Mucosa of stomach (tissue), 1 donor: ENCODE results near the gene EPB41L4A.

Source experiments
- H3K27me3 ChIP-seq: one replicate; pipeline ENCODE4 v1.7.0; 2013; ENCODE audit warnings: mild to moderate bottlenecking, low read length; ENCODE audit not compliant: control insufficient read depth, insufficient read depth
- H3K36me3 ChIP-seq: one replicate; pipeline ENCODE4 v1.7.0; 2013; ENCODE audit warnings: low read length; ENCODE audit not compliant: control insufficient read depth, insufficient read depth
- H3K4me1 ChIP-seq: one replicate; pipeline ENCODE4 v1.7.0; 2013; ENCODE audit warnings: mild to moderate bottlenecking, low read length; ENCODE audit not compliant: control insufficient read depth, insufficient read depth
- H3K4me3 ChIP-seq: one replicate; pipeline ENCODE4 v1.7.0; 2013; ENCODE audit warnings: low read length
- H3K9ac ChIP-seq: one replicate; pipeline ENCODE4 v1.7.0; 2013; ENCODE audit warnings: mild to moderate bottlenecking, low read length, moderate library complexity
- H3K9me3 ChIP-seq: one replicate; pipeline ENCODE4 v1.7.0; 2013; ENCODE audit warnings: mild to moderate bottlenecking, low read length, moderate library complexity; ENCODE audit not compliant: control insufficient read depth
- donor health status: Pancreatic carcinoma.

The EPB41L4A gene

DNA sequence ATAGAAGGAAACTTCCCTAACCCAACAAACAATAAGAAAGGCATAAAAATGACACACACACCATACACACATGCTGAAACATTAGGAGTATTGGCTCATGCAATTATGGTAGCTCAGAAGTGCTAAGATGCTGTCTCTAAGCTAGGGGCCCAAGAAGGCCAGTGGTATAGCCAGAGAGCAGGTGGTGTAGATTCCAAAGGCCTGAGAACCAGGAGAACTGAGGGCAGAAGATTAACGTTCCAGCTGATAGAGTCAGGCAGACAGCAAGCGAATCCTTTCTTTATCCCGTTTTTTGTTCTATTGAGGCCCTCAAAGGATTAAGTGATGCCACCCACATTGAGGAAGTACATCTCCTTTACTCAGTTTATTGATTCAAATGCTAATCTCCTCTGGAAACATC lies 262.9 kb downstream of the EPB41L4A start:
- H3K4me1 ChIP-seq = peaks cover 5% of the 10 kb centered on the region
- no peaks in the 10 kb centered on the region for H3K9me3 ChIP-seq
- H3K27me3 ChIP-seq = no peaks in the 10 kb centered on the region
- no peaks in the 10 kb centered on the region for H3K36me3 ChIP-seq
- H3K4me3 ChIP-seq = no peak overlapping the region
- H3K9ac ChIP-seq = no peak overlapping the region

DNA sequence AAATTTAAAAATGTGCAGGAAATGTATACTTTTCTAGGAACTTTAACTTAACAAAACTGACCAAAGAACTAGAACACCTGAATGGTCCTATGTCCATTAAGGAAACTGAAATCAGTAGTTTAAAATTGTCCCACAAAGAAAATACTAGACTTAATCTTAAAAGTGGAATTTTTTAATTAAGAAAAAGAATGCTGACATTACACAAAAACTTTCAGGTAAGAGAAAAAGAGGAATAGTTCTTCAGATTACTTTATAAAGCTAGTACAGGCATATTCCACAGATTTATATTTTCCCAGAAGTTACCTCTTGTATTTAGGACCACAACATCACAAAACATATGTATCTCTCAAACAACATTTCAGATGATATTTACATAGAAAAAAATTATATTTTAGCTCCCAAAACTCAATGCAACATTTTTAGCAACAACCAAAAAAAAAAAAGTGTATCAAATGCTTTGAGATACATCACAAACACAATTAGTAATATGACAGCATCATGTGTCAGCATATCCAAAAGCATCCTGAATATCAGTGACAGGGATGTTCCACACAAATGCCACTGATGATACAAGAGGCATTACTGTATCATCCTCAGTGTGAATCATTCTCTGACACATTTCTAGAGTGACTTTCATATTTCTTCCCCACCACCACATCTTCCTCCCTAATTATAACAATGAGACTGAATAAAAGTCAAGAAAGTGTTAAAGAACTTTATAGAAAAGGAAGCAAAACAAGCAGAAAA lies 264.0 kb downstream of the EPB41L4A start:
- H3K4me3 ChIP-seq = no peak overlapping the region
- no peak overlapping the region for H3K9ac ChIP-seq
- peaks cover under 1% of the 10 kb centered on the region for H3K4me1 ChIP-seq
- no peaks in the 10 kb centered on the region for H3K27me3 ChIP-seq
- no peaks in the 10 kb centered on the region for H3K9me3 ChIP-seq
- no peaks in the 10 kb centered on the region for H3K36me3 ChIP-seq

DNA sequence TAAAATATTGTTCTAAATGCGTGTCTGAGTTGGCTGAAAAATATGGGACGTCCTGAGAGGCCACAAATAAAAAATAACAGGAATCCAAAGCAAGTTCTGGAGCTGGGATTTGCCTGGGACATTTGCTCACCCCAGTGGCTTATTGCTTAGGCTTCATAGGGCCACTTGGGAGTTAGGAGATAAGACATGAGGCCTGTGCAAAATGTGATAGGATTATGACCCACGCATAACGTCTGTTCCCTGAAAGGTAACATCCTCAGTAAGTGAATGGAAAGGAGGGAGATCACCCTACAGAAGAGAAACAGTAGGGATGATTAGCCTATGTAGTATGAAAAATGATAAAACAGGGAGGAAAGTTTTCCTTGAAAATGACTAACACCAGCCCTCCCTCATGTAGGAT lies 269.4 kb downstream of the EPB41L4A start:
- Histone ChIP-seq H3K27me3 (no peaks in the 10 kb centered on the region), H3K4me1 (no peaks in the 10 kb centered on the region), H3K36me3 (no peaks in the 10 kb centered on the region), H3K9ac (no peak overlapping the region), H3K9me3 (no peaks in the 10 kb centered on the region), H3K4me3 (no peak overlapping the region)

DNA sequence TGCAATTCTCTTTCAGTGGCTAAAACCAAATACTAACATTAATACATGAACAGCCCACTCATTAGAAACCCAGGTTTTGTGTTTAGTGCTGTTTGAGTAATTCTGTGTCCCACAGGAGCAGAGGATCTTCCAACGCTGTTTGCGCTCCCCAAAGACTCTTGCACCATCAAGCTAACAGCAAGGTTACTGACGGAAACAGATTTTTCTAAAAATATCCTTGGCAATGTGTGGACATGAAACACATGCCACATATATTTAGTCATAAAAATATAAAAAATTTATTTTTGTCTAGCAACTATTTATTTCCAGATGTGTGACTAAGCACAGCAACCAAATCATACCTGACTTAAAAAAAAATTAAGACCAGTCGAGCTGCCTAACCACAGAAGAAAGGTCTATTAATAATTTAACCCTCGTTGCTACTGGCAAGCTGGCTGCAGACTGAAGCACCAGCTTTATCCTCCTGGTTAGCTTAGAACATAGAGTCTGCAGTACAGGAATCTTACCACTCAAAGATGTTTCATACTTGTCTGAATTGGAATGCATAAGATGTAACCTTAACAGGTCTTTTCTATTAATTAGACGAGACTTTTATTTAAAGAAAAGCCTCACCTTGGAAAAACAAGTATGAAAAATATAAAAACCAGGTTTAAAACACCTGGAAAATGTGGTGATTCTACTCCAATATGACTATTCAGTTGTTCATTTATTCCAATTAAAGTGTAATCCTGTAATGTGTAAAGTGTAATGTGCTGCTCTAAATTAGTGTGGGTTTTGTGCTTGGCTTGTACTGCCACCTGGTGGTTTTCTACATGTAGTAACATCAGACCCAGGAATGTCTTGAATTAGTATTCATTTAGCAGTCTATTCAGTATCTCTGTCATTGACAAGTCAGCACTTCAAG lies 272.5 kb downstream of the EPB41L4A start:
- H3K27me3 ChIP-seq = no peaks in the 10 kb centered on the region
- no peak overlapping the region for H3K9ac ChIP-seq
- H3K4me3 ChIP-seq = no peak overlapping the region
- H3K4me1 ChIP-seq = no peaks in the 10 kb centered on the region
- no peaks in the 10 kb centered on the region for H3K9me3 ChIP-seq
- no peaks in the 10 kb centered on the region for H3K36me3 ChIP-seq

DNA sequence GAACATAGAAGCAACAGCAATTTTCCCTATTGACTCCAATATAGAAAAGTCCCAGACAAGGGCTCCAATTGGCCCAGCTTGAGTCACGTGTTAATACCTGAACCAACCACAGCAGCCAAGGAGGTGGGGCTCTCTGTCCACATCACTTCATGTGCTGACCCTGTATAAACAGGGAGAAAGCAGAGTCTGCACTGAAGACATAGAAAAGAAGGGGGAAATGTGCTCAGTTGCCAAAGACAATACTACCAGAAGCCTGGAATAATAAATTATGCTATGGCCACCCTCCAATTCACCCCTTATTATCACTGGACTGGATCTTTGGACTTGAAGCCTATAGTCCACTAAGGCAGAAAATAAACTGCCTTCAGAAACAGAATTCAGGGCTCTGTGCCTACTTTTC lies 275.4 kb downstream of the EPB41L4A start:
- no peaks in the 10 kb centered on the region for H3K4me1 ChIP-seq
- H3K36me3 ChIP-seq = no peaks in the 10 kb centered on the region
- H3K9me3 ChIP-seq = no peaks in the 10 kb centered on the region
- H3K27me3 ChIP-seq = no peaks in the 10 kb centered on the region
- H3K9ac ChIP-seq = no peak overlapping the region
- no peak overlapping the region for H3K4me3 ChIP-seq

DNA sequence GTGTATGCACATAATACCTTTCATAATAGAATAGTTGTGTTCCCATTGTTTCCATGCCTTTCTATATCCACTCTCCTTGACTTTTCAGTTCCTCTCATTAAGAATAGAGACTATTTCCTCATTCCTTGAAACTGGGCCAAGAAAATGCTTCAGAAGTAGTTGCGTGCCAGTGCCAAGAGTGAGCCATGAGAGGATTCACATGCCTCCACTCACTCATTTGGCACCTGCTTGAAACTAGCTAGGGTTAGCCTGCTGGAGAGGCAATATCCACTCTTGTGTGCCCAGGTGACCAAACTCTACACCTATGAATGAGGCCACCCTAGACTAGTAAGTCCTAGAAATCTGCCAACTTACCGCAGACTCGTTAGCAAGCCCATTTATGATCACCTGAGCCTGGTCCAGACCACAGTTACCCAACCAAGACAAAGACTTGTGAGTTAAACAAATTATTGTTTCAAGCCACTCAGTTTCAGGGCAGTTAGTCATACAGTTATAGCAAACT lies 276.3 kb downstream of the EPB41L4A start:
- Histone ChIP-seq H3K9ac (no peak overlapping the region), H3K27me3 (no peaks in the 10 kb centered on the region), H3K36me3 (no peaks in the 10 kb centered on the region), H3K9me3 (no peaks in the 10 kb centered on the region), H3K4me3 (no peak overlapping the region), H3K4me1 (no peaks in the 10 kb centered on the region)

DNA sequence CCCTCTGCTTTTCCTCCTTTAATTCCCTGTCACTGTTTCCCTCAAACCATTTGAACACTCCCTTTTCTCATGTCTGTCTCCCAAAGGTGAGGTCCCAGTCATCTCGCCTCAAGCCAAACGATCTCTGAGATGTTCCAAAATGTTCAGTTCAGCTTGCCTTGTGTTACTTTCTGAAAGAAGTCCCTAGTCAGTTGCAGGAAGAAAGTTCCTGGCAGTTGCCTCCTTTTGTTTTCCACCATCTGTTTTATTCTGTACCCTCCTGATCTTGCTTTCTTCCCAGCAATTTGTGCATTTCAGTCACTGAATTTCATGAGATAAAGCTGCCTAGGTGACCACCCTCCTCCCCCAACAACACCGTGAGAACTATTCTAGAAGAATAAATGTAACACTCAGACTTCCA lies 277.5 kb downstream of the EPB41L4A start:
- H3K36me3 ChIP-seq = no peaks in the 10 kb centered on the region
- no peaks in the 10 kb centered on the region for H3K27me3 ChIP-seq
- no peaks in the 10 kb centered on the region for H3K9me3 ChIP-seq
- H3K4me1 ChIP-seq = no peaks in the 10 kb centered on the region
- H3K4me3 ChIP-seq = no peak overlapping the region
- H3K9ac ChIP-seq = no peak overlapping the region

DNA sequence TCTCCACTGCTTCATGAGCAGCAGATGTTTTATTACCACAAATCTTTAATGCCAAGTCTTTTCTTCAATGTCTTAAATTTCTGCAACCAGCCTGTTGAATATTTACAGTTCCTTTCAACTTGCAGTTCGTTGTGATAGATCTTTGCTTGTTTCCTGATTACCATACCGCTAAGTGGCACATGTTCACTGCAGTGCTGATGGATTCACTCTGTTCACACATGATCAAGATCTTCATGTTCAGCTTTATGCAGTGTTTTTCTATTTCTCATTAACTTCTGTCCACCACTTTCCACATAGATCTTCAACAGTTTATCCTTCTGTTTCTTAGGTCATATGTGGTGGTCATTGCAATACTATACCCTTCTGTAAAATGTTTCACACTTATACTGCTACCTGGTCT lies 280.6 kb downstream of the EPB41L4A start:
- Histone ChIP-seq H3K4me1 (no peaks in the 10 kb centered on the region), H3K36me3 (no peaks in the 10 kb centered on the region), H3K9me3 (no peaks in the 10 kb centered on the region), H3K9ac (no peak overlapping the region), H3K4me3 (no peak overlapping the region), H3K27me3 (no peaks in the 10 kb centered on the region)

DNA sequence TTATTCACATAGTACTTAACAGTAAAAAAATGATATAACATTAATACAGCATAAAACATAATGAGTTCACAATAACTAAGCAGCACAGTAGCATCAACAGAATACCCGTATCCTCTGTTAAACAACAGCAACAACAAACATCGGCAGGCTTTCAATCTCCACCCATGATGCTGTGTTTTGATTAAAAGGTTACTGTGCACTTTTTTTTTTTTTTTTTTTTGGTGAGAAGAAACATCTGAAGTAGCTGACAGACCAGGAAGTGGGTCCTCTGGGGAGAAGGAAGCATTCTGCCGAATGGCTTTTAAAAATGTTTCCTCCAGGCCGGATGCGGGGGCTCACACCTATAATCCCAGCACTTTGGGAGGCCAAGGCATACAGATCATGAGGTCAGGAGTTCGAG lies 282.3 kb downstream of the EPB41L4A start:
- Histone ChIP-seq H3K9me3 (no peaks in the 10 kb centered on the region), H3K4me1 (no peaks in the 10 kb centered on the region), H3K27me3 (no peaks in the 10 kb centered on the region), H3K36me3 (no peaks in the 10 kb centered on the region), H3K9ac (no peak overlapping the region), H3K4me3 (no peak overlapping the region)

DNA sequence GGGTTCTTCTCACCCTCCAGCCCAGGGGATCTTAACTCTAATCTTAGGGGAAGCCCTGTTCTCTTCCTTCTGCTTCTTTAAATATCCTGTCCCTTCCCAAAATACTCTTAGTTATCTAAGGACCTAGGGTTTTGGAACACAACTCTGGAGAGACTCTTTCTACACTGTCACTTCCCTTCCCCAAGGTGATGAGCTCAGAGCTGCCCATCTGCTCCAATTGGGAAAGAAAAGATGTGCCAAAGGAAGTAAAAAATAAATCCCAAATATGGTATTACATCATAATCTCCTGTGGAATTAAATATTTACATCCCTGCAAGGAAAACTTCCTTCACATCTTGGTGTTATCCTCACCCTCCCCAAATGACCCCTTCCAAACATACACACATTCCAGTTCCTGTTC lies 291.2 kb downstream of the EPB41L4A start:
- Histone ChIP-seq H3K9me3 (no peaks in the 10 kb centered on the region), H3K4me3 (no peak overlapping the region), H3K9ac (no peak overlapping the region), H3K27me3 (no peaks in the 10 kb centered on the region), H3K4me1 (no peaks in the 10 kb centered on the region), H3K36me3 (no peaks in the 10 kb centered on the region)

DNA sequence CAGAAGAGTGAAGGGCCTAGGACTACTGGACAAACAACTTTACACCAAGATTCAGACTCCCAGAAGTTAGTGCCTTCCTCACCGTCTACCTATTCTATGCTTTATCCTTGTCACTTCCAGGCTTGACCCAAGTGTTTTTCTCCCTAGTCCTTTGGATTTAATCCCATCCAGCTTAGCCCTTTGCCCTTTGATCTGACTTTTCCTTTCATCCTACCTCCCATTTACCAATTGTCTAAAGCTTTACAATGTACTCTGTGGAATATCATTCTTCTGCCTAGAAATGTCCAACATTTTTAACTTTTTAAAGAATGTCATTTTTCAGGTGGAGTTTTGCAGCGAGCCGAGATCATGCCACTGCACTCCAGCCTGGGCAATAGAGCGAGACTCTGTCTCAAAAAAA lies 292.1 kb downstream of the EPB41L4A start:
- Histone ChIP-seq H3K4me3 (no peak overlapping the region), H3K27me3 (no peaks in the 10 kb centered on the region), H3K4me1 (no peaks in the 10 kb centered on the region), H3K9me3 (no peaks in the 10 kb centered on the region), H3K36me3 (no peaks in the 10 kb centered on the region), H3K9ac (no peak overlapping the region)

DNA sequence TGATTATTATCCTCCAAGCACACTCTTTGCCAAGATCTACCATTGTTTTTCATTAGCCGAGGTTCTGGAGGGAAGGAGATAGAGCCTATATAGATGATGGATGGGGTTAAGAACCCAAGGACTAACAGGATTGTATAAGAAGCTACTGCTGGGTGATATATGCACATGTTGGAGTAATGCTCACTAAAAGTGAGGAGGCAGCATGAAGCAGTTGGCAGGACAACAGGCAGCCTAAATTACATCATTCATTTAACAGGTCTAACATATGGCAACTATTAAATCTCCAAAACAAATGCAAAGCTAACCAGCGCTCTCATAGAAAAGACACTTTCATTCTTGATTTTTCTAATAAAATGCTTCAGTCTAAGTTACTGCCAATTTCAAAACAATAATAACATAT lies 293.2 kb downstream of the EPB41L4A start:
- Histone ChIP-seq H3K4me1 (no peaks in the 10 kb centered on the region), H3K9ac (no peak overlapping the region), H3K9me3 (no peaks in the 10 kb centered on the region), H3K4me3 (no peak overlapping the region), H3K27me3 (no peaks in the 10 kb centered on the region), H3K36me3 (no peaks in the 10 kb centered on the region)
